Renal pelvis (tissue), 4 donors: ENCODE data around the gene TEKT5. TPM values are rescaled to one million over a fixed set of nuclear protein-coding genes. Genes with fewer than 3 reads are reported as not detected.
"Not testable (repeated sequence)": the region's sequence is repeated elsewhere in the genome, so short reads cannot be mapped to it uniquely, and the experiment has no call there.

Experiments used
- DNase-seq: peaks from one replicate; pipeline ENCODE4 v3.0.0-alpha.2; 2013
- polyA plus RNA-seq, 3 donors: library from polyadenylated mRNA; unstranded; fragments of 120-200 nt; gene quantifications; one replicate each; pipeline ENCODE4 v1.2.1, GENCODE V29; 2013; ENCODE audit not compliant: insufficient read length in 3 of 3

Gene TEKT5
- polyA plus RNA-seq, 3 donors = 0.21 to 0.68 (median 0.29) TPM

- no peak for DNase-seq
Observed at GRCh38 chr16:10635365-10636021, 59.2 kb downstream of the TEKT5 start.

DNA sequence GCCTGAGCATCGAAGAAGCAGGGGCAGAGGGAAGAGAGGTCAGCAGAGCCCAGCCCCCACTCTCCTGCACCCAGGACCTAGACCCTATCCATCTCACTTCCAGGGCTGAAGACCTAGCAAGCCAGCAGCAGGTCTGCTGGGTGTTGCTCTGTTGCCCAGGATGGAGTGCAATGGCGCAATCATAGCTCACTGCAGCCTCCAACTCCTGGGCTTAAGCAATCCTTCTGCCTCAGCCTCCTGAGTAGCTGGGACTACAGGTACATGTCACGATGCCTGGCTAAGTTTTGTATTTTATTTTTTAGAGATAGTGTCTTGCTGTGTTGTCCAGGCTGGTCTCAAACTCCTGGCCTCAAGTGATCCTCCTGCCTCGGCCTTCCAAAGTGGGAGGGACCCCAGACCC is 61.3 kb downstream of the TEKT5 start:
- not testable (repeated sequence) for DNase-seq

DNA sequence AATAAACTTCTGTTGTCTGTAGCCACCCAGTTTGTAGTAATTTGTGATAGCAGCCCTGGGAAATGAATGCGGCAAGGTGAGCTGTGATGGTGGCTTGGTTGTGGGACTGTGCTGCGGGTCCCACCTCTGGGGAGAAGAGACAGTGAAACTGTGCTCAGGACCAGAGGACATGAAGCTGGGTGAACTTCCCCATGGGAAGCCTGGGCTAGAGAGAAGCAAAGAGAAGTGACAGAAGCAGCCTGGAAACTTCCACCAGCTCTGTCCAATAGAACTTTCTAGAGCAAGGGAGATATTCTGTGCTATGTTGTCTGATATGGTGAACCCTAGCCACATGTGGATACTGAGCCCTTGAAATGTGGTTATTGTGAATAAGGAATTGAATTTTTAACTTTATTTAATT is 62.8 kb downstream of the TEKT5 start:
- no peak for DNase-seq

DNA sequence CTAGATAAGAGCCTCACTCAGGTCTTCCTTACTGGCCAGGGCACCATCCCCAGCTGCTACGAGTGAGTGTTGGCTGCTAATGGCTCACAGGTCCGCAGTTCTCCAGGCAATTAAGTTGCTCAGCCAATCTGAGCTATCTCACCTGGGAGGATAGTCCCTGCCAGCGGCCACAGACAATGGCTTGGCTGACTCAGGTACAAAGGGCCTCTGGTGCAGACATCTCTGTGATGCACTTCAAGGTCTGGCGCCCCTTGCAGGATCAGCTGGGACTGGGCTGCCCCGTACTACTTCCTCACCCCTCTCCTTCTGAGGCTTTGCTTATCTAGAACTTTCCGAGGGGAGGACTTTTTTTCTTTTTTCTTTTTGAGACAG is 65.2 kb downstream of the TEKT5 start:
- no peak for DNase-seq

GRCh38 chr16:10625595-10626357 is 69.0 kb downstream of the TEKT5 start:
- DNase-seq = no peak

- DNase-seq = no peak
Observed at GRCh38 chr16:10624527-10624926, 70.2 kb downstream of the TEKT5 start.

DNA sequence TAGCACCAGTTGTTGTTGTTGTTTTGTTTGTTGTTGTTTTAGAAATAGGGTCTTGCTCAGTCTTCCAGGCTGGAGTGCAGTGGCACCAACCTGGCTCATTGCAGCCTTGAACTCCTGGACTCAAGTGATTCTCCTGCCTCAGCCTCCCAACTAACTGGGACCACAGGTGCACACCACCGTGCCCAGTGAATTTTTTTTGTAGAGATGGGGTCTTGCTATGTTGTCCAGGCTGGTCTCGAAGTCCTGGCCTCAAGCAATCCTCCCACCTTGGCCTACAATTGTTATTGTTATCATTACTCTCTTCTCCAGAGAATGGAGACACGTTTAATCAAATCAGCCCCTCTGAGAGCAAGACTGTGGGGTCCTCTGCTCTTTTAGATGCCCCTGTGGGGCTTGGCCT is 71.7 kb downstream of the TEKT5 start:
- DNase-seq = no peak

- no peak for DNase-seq
Observed at GRCh38 chr16:10622036-10622921, 72.5 kb downstream of the TEKT5 start.

DNA sequence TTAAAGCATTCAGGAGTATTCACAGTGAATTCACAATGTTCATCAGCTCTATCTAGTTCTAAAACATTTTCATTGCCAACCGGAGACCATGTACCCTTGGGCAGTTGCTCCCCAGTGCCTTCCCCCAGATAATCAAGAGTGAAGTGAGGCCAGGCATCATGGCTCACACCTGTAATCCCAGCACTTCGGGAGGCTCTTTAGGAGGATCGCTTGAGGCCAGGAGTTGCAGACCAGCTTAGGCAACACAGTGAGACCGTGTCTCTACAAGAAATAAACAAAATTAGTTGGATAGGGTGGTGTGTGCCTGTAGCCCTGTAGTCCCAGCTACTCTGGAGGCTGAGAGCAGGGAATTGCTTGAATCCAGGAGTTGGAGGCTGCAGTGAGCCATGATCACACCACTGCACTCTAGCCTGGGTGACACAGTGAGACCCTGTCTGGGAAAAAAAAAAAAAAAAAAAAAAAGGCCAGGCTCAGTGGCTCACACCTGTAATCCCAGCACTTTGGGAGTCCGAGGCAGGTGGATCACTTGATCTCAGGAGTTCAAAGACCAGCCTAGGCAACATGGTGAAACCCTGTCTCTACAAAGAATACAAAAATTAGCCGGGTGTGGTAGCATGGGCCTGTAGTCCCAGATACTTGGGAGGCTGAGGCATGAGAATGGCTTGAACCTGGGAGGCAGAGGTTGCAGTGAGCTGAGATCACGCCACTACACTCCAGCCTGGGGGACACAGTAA is 73.3 kb downstream of the TEKT5 start:
- DNase-seq = not testable (repeated sequence)

- DNase-seq = no peak
Observed at GRCh38 chr16:10620120-10620519, 74.6 kb downstream of the TEKT5 start.

DNA sequence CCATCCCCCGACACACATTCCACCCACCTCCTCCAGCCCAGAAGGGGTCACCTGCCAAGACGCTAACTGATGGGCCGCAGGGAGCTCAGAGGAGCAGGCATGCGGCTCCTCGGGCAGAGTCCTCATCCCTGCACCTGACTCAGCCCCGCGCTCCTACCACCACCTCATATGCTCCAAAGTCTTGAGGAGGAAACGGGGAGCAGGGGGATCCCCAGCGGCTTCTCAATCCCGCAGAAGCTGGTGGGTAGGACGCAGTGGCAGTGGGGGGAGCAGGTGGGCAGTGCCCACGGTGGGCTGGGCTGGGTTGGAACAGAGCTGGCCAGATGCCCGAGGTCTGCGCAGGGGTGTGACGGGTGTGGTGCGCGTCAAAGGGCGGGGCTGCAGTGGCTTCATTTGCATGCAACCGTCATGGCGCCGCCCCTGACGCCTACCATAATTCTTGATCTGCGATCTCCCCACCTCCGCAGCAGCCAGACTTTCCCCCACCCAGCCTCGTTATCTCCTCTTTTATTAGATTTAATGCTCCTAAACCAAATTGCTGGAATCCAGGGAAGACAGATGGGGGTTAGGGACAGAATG is 75.4 kb downstream of the TEKT5 start:
- DNase-seq = peak; percentile 51

- DNase-seq = no peak
Observed at GRCh38 chr16:10618710-10619209, 76.0 kb downstream of the TEKT5 start.

GRCh38 chr16:10617662-10618420 is 76.9 kb downstream of the TEKT5 start:
- no peak for DNase-seq

- DNase-seq = peak; percentile 36
Observed at GRCh38 chr16:10616756-10617640, 77.7 kb downstream of the TEKT5 start.

DNA sequence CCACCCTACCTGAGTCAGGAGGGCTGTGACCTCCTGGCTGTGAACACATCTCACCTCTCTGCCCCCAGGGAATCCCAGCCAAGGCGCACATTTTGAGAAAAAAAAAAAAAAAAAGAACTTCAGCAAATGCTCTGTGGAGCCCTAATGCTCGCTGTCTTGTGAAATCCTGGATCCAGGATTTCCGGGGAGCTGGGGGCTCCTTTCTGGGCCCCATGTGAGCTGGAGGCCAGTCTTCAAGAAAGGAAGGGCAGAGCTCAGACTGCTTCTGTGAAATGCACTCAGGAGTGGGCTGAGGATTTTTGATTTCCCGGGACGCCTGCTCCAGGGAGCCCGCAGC is 78.3 kb downstream of the TEKT5 start:
- no peak for DNase-seq

- no peak for DNase-seq
Observed at GRCh38 chr16:10614685-10615084, 80.0 kb downstream of the TEKT5 start.

- no peak for DNase-seq
Observed at GRCh38 chr16:10613785-10614485, 80.8 kb downstream of the TEKT5 start.

GRCh38 chr16:10612649-10613179 is 82.0 kb downstream of the TEKT5 start:
- no peak for DNase-seq
